Adrenal gland (tissue), 12 donors: Measurements from ENCODE around the gene PARD3B. TPM values are rescaled to one million over a fixed set of nuclear protein-coding genes. Genes with fewer than 3 reads are reported as not detected.
"Not testable (repeated sequence)": the region's sequence is repeated elsewhere in the genome, so short reads cannot be mapped to it uniquely, and the experiment has no call there.

ENCODE experiments used
- DNase-seq, 7 donors: peaks; one replicate each; pipeline ENCODE4 v3.0.0-alpha.2; 2019 to 2020
- H3K27ac ChIP-seq, 5 donors: fragments of 200-600 bp; sonication (generic) in 4 of 5; 1 replicate in 3 of 5; 2 replicates in 2 of 5; pipeline versions ENCODE4 v1.5.1 to v1.8.0; 2016 to 2020; ENCODE audit warnings: mild to moderate bottlenecking in 1 of 5
- H3K27me3 ChIP-seq: fragments of 200-600 bp; 2 replicates; pipeline ENCODE4 v1.8.0; 2021
- H3K36me3 ChIP-seq, 2 donors: fragments of 200-600 bp; replicated peaks in 1 of 2; 1 replicate in 1 of 2; 2 replicates in 1 of 2; pipeline versions ENCODE4 v1.5.1 to v1.8.0; 2018 to 2022
- H3K4me1 ChIP-seq, 2 donors: fragments of 200-600 bp; replicated peaks in 1 of 2; 1 replicate in 1 of 2; 2 replicates in 1 of 2; pipeline versions ENCODE4 v1.5.1 to v1.8.0; 2018 to 2021
- H3K4me3 ChIP-seq, 4 donors: fragments of 200-600 bp; sonication (generic) in 3 of 4; one replicate each; pipeline ENCODE4 v1.5.1; 2016 to 2018
- H3K9me3 ChIP-seq, 3 donors: fragments of 200-600 bp; sonication (generic) in 1 of 3; replicated peaks in 1 of 3; 1 replicate in 2 of 3; 2 replicates in 1 of 3; pipeline versions ENCODE4 v1.5.1 to v1.8.0; 2016 to 2021
- POLR2A ChIP-seq, 2 donors: fragments of 450-650 bp; IDR thresholded peaks; one replicate each; pipeline ENCODE4 v1.6.1; 2017; ENCODE audit warnings: antibody characterized with exemption in 2 of 2, mild to moderate bottlenecking in 2 of 2, moderate library complexity in 1 of 2
- WGBS, 4 donors: extraction: QIAGEN DNeasy Blood & Tissue Kit in 2 of 4; methylation state at CpG; one replicate each; pipeline versions ENCODE4 v1.1.5 to v1.1.7; 2013 to 2017; 5-methylcytosine and 5-hydroxymethylcytosine counted together
- intact Hi-C, 2 donors: fragments of 100-400 bp; cut with DNase I; formaldehyde crosslinking; loops; one replicate each; pipeline versions ENCODE4 v1.14.1 to v1.15.0; 2022 to 2023
- polyA plus RNA-seq, 3 donors: library from polyadenylated mRNA; stranded (reverse); fragments of 200-250 nt in 2 of 3; fragments of 350-450 nt in 1 of 3; fragmentation: Illumina TruSeq in 1 of 3; extraction: RNeasy Lipid Tissue Mini Kit (QIAGEN cat#74804) in 1 of 3; gene quantifications; one replicate each; pipeline ENCODE4 v1.2.3, GENCODE V29; 2013 to 2014
- total RNA-seq, 9 donors: library from RNA; depleted of rRNA in 4 of 9; stranded (reverse); fragments of >200 nt in 4 of 9; fragments of 120-200 nt in 1 of 9; fragmentation: NEBNext Ultra II Directional in 1 of 9; extraction: Animal tissue kit (Norgen Biotek cat#: 25700) in 1 of 9; gene quantifications; one replicate each; pipeline versions ENCODE4 v1.1.0 to v1.2.4, GENCODE V29; 2013 to 2023
- TF ChIP-seq, protein P1 (sequence below), 6 experiments: fragments of 450-650 bp in 4 of 6; fragments of 200-600 bp in 2 of 6; sonication (generic) in 1 of 6; IDR thresholded peaks; 1 replicate in 5 of 6; 2 replicates in 1 of 6; pipeline versions ENCODE4 v1.5.1 to v1.8.0; 2016 to 2021; ENCODE audit warnings: antibody characterized with exemption in 6 of 6, mild to moderate bottlenecking in 2 of 6, moderate library complexity in 1 of 6
- donor health status: healthy with polysubstance abuse.
- donor health status: Bipolar disorder and iron deficiency.
- donor health status: DM: yes; HTN: yes; CAD: no.
- donor health status: DM: no; HTN: no; CAD: no.
- donor health status: DM: no; HTN: no; CAD: no.
- donor health status: DM: yes; HTN: yes; CAD: no.

PARD3B gene
- total and polyA plus RNA-seq, 12 donors: 1.9 to 20.4 (median 9.5) TPM

DNA sequence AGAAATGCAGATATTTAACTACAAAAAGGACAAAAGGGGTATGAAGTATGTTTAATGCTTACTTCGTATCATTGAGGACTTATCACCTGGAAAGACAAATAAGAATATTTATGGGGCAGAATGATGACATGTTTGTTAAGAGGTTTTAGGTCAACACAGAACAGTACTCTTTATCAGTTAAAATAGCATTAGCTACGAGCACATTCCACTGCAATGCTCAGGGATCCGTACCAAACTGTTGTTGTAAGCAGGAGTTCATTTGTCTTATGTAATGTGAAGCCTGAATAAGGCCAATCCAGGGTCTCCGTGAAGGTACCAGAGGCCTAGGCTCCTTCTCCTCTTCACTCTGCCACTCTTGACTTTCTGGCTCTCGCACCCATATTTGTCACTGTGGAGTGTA, 671.3 kb downstream of the PARD3B start:
- H3K9me3 ChIP-seq: no peaks in the 10 kb centered on the region
- no peak overlapping the region for H3K4me3 ChIP-seq
- H3K4me1 ChIP-seq: no peaks in the 10 kb centered on the region
- intact Hi-C loops: no loop called here
- TF ChIP-seq POLR2A (IDR thresholded peaks at IDR 0.05): no peak
- H3K27ac ChIP-seq: no peak overlapping the region
- WGBS, 4 donors: 69 to 77% (median 70%) methylated on average over 5 of the region's 5 CpGs
- no peak for DNase-seq
- no peaks in the 10 kb centered on the region for H3K27me3 ChIP-seq
- no peaks in the 10 kb centered on the region for H3K36me3 ChIP-seq

DNA sequence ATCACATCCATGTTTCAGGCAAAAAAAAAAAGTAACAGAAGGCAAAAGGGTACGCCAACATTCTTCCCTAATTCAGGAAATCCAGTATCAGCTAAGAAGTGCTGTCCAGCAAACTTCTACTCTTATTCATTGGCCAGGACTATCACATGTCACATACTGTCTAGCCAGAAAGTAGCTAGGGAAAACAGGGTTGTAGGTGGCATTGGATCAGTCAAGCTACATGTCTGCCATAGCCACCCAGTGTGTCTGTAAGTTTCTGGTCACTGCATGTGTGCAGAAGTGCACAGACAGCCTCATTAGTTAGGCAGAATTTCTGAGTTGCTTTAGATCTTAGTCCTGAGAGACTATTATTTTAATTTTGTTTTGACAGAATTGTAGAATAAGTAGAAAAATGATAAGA, 671.7 kb downstream of the PARD3B start:
- no peak for TF ChIP-seq POLR2A (IDR thresholded peaks at IDR 0.05)
- TF ChIP-seq, protein P1, sequence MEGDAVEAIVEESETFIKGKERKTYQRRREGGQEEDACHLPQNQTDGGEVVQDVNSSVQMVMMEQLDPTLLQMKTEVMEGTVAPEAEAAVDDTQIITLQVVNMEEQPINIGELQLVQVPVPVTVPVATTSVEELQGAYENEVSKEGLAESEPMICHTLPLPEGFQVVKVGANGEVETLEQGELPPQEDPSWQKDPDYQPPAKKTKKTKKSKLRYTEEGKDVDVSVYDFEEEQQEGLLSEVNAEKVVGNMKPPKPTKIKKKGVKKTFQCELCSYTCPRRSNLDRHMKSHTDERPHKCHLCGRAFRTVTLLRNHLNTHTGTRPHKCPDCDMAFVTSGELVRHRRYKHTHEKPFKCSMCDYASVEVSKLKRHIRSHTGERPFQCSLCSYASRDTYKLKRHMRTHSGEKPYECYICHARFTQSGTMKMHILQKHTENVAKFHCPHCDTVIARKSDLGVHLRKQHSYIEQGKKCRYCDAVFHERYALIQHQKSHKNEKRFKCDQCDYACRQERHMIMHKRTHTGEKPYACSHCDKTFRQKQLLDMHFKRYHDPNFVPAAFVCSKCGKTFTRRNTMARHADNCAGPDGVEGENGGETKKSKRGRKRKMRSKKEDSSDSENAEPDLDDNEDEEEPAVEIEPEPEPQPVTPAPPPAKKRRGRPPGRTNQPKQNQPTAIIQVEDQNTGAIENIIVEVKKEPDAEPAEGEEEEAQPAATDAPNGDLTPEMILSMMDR (IDR thresholded peaks at IDR 0.05): no peak
- intact Hi-C loops: no loop called here
- Histone ChIP-seq H3K4me3 (no peak overlapping the region), H3K27me3 (no peaks in the 10 kb centered on the region), H3K9me3 (no peaks in the 10 kb centered on the region), H3K27ac (no peak overlapping the region), H3K4me1 (no peaks in the 10 kb centered on the region), H3K36me3 (no peaks in the 10 kb centered on the region)
- DNase-seq: no peak
- WGBS, 4 donors: 67 to 98% (median 94%) methylated on average over 1 of the region's 1 CpG

DNA sequence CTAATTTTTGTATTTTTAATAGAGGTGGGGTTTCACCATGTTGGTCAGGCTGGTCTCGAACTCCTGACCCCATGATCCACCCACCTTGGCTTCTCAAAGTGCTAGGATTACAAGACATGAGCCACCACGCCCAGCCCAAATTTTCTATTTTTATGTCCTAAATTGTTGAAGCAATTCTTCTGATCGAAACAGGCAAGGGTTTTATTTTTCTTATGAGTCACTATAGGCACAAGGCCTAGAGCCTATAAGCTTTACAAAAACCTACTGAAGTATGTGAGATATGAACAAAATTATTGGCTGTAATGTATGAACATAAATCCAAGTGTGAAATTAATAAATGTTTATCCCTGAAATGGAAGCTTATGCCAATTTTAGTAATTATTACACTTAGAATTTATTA, 672.8 kb downstream of the PARD3B start:
- TF ChIP-seq, protein P1 (IDR thresholded peaks at IDR 0.05): no peak
- no peak overlapping the region for H3K4me3 ChIP-seq
- H3K9me3 ChIP-seq: no peaks in the 10 kb centered on the region
- intact Hi-C loops: no loop called here
- no peak overlapping the region for H3K27ac ChIP-seq
- H3K4me1 ChIP-seq: no peaks in the 10 kb centered on the region
- no peaks in the 10 kb centered on the region for H3K27me3 ChIP-seq
- WGBS, 4 donors: 84 to 88% (median 86%) methylated on average over 3 of the region's 3 CpGs
- DNase-seq: no peak
- no peaks in the 10 kb centered on the region for H3K36me3 ChIP-seq

DNA sequence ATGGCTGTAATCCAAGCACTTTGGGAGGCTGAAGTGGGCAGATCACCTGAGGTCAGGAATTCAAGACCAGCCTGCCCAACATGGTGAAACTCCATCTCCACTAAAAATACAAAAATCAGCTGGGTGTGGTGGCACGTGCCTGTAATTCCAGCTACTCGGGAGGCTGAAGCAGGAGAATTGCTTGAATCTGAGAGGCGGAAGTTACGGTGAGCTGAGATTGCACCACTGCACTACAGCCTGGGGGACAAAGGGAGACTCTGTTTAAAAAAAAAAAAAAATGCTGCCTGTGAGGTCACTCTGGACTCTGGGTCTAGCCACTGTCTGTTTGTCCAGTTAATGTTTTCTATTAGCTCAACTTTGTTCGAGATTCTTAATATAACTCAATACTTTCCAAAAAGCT, 673.5 kb downstream of the PARD3B start:
- H3K27ac ChIP-seq, H3K9me3 ChIP-seq, H3K4me1 ChIP-seq, H3K4me3 ChIP-seq, H3K36me3 ChIP-seq, intact Hi-C loops, H3K27me3 ChIP-seq, DNase-seq: not testable (repeated sequence)
- WGBS, 4 donors: 90 to 98% (median 93%) methylated on average over 5 of the region's 5 CpGs

DNA sequence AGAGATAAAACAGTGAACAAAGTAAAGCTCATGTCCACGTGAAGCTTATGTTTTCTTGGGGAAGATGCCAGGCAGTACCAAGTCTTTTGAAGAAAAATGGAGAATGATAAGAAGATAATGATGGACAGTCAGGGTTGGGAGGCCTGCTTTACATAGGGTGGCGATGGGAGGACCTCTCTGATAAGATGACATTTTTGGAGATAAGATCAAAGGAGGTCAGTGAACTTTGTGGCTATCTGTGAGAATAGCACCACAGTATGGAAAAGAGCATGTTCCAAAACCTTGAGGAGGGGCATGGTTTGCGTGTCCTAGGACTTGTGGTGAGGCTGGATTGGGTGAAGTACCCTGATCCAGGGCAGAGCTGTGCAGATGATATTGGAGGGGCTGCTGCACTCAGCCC, 675.3 kb downstream of the PARD3B start:
- Histone ChIP-seq H3K27ac (no peak overlapping the region), H3K4me3 (no peak overlapping the region), H3K9me3 (no peaks in the 10 kb centered on the region), H3K4me1 (no peaks in the 10 kb centered on the region), H3K27me3 (no peaks in the 10 kb centered on the region), H3K36me3 (no peaks in the 10 kb centered on the region)
- TF ChIP-seq, protein P1 (IDR thresholded peaks at IDR 0.05): no peak
- no peak for TF ChIP-seq POLR2A (IDR thresholded peaks at IDR 0.05)
- DNase-seq: no peak
- WGBS, 4 donors: 48 to 74% (median 59%) methylated on average over 3 of the region's 3 CpGs
- intact Hi-C loops: no loop called here
